GM19452 (cell line): ENCODE results near the gene TENM3.

Source experiments
- ATAC-seq: cut with Tn5 transposase; IDR thresholded peaks from one replicate; pipeline ENCODE4 v1.9.1; 2021; ENCODE audit not compliant: unreplicated experiment

Gene TENM3

DNA sequence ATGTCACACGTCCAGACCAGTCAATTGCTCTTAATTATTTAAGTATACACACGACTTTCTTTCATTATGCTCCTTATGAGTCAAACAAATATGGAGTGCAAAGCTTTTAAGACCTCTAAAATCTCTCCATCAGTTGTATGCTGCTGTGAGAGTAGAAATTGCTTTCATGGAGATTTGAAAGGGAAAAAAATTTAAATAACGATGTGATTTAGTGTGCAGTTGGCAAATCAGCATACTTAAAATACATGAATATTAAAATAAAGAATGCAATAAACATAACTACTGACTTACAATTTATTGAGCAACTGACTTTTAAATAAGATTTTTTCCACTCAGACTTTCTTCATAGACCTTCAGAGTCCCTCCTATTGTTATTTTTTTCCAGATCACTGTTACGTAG, 9.0 kb downstream of the TENM3 start:
- ATAC-seq, result no peak

DNA sequence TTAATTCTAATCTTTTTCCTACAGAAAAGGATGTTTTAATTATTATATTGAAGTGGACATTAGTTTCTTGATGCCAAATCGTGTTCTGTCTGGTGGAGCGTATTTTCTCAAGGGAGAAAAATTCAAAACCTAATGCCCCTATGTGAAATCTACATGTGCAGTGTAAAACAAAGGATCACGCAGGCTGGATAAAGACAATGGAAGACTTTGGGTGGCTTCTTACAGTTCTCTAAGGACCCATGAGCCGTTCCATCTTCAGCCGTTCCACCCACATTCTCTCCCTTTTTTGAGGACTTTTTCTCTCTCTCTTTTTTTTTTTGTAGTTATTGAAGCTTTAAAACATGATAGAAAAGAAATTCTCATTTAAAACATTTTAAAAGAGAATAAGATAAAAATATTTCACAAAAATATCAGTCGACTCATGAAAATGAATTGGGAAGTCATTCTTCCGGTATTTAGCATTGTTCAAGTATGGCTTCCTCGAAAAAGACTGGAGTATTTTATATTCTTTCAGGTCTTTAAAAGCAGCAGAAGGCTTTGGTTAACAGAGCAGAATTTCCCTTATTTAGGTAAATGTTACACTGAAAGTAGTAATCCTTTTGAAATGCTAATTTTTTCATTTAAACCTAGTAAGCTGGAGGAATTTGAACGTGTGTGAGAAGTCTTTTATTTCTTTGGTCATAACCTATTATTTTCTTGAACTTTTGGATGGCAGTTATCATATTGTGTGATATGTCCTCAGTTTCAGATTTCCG, 11.0 kb downstream of the TENM3 start:
- no peak for ATAC-seq

DNA sequence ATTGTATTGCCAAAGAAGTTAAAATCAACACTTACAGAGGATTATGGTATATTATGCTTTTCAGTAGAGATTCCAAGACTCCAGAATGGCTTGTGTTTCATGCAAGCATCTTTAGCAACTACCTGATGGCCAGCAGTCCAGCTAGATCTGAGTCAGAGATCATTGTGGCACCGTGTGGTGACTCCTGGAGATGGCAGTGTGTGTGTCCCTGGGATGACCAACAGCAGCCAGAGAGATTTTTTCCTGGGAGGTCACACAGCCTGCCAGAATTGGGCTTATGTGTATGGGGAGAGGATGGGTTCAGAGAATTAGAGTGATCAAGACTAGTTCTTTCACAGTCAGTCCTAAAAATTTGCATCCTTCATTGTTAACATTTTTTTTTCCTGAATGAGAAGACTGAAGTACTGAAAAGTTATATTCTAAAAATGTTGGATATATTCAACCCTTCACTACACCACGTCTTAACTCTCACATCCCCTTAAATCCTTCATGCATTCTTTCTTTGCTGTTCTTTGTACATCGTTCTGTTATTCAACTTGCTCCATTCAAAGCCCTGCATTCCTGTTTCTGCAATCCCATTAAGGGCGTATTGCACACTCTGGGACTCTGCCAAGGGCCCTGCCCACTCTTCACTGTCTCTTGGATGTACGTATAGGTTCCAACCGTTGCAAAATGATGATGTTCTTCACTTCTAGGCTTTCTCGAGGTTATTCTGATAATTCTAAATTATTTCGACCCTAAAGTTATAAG, 12.4 kb downstream of the TENM3 start:
- ATAC-seq, result no peak

DNA sequence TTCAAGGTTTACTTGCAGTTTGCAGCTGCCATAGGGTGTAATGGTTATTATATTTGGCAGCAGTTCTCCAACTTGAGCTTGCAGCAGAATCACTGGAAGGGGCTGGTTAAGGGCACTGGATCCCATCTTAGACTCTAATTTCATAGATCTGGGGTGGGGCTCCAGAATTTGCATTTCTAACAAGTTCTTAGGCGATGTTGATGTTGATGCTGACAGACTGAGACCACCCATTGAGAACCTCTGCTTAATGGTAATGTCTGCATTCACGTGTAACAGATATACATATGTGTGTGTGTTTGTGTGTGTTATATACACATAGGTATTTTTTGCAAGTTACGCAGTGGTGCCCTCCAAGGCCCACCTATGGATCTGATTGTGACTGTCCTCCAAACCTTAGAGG, 13.8 kb downstream of the TENM3 start:
- no peak for ATAC-seq

- ATAC-seq, result no peak
These were observed 14.3 kb downstream of the TENM3 start for GRCh38 chr4:182257503-182257902.

GRCh38 chr4:182258441-182259000, 15.3 kb downstream of the TENM3 start:
- ATAC-seq, result no peak

GRCh38 chr4:182261651-182262223, 18.5 kb downstream of the TENM3 start:
- no peak for ATAC-seq

DNA sequence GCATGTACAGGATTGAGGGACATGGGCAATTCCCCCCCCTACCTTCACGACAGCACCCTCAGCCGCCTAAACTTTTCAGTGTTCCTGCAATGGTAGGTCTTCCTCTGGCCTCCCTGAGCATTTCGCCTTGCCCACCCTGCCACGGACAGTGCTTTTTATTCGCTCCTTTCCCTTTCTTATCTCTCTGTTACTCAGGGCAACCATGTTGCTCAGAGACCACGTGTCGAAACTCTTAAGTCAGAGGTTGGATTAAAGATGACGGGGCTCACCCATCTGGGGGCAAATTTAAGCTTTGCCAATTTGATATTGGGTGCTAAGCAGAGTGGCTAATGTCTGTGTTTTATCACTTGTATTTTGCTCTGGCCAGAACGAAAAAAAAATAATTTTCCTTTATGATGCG, 20.4 kb downstream of the TENM3 start:
- ATAC-seq, result no peak

GRCh38 chr4:182264139-182264752, 21.0 kb downstream of the TENM3 start:
- no peak for ATAC-seq

DNA sequence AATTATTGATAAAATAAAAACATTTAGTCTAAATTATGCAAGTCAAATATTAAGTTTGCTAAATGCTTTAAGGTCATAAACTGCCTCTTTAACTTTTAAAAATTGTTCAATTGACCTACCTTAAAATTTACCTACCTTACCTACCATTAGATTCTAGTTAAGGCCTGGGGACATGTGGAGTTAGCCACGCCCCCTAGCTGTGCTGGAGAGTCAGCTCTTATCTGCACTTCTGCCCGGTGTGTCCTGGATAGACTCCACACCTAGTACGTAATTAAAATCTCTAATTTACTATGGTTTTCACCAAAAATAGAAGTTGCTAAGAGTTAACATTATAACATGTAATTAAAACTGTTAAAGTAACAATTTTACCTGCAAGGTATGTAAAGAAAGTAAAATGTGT, 22.7 kb downstream of the TENM3 start:
- ATAC-seq, result no peak

DNA sequence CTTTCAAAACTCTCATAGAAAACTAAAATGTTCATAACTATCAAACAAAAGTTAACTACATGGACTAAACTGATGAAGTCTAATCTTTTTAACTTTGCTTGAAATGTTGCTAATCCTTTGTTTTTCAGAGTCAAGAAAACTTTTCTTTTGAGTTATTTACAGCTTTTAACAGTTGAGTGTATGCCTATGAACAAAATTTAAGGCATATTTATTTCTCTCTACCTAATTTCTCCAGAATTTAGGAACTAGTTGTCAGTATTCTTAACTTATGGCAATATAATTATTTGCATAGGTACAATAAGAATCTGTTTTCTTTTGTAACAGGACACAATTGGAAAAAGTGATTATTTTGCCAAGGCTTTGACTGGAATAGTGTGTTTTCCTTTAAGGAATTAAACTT, 23.8 kb downstream of the TENM3 start:
- ATAC-seq, result no peak

DNA sequence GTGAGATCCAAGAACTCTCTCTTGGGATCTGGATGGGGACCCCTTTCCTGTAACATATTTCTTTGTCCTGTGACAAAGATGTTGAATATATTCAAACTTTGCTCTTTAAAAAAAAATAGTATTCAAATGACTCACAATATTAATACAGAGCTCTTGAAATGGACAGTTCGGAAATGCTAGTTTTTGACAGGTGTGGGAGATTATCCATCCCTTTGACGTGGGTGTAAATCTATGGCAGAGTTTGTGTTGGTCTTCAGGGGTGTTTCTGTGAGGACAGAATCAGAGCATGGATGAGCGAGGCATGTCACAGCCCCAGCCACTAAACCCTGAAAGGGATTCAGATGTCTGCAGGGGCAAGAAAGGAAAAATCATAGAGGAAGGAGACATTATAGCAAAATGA, 25.8 kb downstream of the TENM3 start:
- no peak for ATAC-seq

DNA sequence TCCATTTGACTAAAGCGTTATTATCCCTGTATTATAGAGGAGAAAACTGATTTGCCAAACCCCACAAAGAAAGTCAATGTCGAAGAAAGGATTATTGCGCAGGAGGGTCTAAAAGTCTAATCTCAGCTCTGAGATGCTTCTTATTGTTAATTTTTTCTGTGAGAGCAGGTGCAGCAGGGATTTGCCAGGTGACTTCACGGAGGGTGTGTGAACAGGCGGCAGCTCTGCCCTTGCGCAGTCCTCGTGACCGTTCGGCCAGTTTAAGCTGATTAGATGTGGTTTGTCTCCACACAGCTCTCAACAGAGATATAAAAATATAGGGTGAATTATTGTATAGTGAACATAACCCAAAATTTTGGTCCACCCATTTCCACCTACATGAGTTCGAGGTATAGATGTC, 28.5 kb downstream of the TENM3 start:
- ATAC-seq, result no peak

DNA sequence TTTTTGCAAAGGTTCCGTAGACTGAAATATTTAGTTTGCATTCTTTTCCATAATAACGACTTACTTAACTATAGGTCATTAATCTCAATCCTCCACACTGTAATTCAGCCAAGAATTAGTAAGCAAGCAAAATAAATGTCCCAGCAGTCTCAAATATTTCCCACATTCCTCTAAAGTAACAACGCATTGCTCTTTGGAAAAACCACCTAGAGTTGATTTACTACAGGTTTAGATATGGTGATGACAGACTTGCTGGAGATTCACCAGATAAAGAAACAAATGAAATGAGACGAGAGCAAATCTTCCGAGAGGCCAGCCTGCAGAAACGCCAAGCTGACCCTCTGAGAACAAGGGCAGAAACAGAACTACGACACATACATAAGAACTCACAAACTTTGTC, 28.9 kb downstream of the TENM3 start:
- no peak for ATAC-seq

- no peak for ATAC-seq
These were observed 30.2 kb downstream of the TENM3 start for GRCh38 chr4:182273191-182273935.

DNA sequence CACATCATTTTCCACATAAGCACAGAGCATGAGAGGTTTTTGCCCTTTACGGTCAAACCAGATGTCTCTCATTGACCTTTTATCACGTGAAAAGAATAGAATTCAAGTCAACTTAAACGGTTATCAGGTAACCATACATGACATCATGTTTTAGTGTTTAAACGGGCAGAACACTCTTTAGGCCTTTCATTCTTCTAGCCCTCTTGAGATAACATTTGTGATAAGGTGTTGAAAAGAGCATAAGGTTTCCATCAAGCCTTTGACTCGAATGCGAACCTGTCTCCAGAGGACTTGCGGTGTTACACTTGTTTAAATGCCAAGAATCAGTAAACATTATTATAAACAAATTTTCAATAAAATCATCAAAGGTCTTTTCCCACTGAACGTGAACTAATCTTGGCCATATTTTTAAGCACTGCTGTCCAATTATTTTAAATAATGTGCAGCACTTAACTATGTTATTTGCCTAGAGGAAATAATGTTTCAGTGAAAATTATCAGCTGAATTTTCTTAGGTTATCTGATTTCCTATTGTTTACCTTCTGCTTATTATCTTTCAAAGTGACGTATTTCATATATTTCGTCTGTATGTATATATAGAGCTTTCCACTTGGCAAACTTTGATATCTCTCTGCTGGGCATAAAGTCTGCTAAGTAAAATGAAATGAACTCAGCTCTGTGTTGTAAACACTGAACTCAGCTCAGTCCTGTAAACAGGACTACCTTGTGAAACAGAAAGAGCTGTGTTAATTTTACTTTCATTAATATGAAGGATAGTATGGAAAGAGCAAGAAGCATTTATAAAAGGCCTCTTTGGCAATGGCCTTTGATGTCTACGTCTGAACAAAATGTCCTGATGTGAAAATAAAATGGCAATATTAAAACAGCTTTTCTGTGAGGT, 33.3 kb downstream of the TENM3 start:
- ATAC-seq, result no peak

- no peak for ATAC-seq
These were observed 34.2 kb downstream of the TENM3 start for GRCh38 chr4:182277377-182277776.

DNA sequence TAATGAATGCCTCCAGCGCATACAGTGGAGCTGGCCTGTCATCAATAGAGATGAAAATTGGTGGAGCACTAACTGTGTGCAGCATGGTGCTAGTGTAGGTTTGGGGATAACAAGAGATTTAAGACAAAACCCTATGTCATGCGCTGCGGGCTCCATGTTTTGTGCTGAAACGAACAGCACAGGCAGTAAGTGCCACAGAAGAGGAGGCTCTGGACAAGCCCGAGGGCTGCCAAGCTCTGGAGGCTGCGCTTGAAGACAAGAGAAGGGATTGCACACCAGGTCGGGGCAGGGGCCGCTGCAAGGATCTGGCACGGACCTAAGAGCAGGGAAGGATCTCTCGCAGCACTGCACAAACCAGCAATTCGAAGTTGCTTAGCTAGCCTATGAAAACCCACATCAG, 35.5 kb downstream of the TENM3 start:
- no peak for ATAC-seq

DNA sequence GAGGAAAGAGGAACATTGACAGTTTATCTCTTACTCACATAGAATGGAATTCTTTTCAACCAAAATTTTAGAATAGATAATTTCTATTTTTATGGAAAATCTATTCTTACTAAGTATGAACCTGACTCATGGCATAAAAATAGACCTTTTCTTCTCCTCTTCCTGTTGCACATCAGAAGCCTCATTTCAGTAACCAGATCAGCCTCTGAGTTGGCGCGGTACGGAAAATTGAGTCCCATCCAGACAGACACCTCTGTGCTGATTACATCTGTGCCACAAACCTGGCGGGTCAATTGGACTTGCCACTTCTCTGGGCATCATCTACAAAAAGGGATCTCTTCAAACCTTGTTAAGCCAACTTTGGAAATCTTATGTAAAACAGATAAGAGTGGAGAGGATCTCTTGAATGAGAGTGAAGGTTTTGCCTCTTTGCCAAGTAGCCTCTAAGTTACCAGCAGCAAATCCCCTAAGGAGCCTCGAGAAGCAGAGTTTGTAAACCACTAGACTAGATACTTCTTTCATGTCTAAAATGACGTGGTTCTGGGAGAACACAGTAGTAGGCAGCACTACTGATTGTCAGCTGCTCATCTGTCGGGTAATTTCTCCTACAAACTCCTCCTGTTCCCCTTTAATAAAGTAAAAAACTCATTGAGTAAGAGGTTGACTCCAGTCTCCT, 37.4 kb downstream of the TENM3 start:
- no peak for ATAC-seq
